ENCODE measurements around the gene MGMT.

DNA sequence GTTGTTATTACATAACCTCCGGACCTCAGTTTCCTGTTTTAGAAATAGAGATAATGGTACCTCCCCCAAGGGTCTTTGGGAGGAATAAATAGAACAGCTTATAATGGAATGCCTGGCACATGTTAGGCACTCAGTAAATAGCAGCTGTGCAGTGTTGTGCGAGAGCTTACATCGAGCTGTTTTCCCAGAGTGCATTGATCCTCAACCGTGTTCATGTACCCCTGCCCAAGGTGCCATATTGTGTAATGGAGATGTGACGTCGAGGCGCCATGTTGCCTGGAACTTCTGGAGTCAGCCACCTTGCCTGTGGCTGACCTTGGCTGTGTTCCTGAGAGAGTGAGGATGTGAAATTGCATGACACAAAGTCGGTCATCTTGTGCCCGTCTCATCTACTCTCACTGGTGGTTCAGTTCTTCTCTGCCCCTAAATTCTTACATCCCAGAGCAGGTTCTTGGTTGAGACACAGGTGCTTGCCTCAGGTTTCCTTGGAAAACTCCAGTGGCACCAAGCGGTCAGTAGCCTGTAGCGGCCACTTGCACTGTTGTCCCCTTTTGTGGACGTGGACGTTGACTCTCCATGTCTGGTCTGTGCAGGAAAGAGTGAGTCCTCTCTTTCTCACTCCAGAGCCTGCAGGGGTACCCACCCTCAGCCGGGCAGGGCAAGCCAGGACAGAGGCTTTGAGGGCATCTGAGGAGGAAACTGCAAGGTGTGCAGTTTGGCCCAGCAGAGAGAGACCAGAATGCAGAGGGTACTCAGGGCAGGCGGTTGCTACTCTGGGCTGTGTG lies 230.6 kb downstream of the MGMT start:
- TF ChIP-seq, protein P1, sequence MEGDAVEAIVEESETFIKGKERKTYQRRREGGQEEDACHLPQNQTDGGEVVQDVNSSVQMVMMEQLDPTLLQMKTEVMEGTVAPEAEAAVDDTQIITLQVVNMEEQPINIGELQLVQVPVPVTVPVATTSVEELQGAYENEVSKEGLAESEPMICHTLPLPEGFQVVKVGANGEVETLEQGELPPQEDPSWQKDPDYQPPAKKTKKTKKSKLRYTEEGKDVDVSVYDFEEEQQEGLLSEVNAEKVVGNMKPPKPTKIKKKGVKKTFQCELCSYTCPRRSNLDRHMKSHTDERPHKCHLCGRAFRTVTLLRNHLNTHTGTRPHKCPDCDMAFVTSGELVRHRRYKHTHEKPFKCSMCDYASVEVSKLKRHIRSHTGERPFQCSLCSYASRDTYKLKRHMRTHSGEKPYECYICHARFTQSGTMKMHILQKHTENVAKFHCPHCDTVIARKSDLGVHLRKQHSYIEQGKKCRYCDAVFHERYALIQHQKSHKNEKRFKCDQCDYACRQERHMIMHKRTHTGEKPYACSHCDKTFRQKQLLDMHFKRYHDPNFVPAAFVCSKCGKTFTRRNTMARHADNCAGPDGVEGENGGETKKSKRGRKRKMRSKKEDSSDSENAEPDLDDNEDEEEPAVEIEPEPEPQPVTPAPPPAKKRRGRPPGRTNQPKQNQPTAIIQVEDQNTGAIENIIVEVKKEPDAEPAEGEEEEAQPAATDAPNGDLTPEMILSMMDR (IDR thresholded peaks at IDR 0.05), result no peak
- no peak for TF ChIP-seq EP300 (IDR thresholded peaks at IDR 0.05)

Measured in ovary (tissue), 3 donors.